AG09319 (cell line): ENCODE measurements around the gene MORN1.

Experiments used
- DNase-seq: peaks from one replicate; pipeline ENCODE4 v3.0.0-alpha.2; 2010; ENCODE audit warnings: low read depth; ENCODE audit errors: extremely low read depth
- TF ChIP-seq, protein P1 (sequence below): IDR thresholded peaks from 2 replicates; pipeline ENCODE4 v1.5.1; 2011; ENCODE audit warnings: low read depth, mild to moderate bottlenecking, inconsistent platforms, low read length, moderate library complexity

The MORN1 gene

DNA sequence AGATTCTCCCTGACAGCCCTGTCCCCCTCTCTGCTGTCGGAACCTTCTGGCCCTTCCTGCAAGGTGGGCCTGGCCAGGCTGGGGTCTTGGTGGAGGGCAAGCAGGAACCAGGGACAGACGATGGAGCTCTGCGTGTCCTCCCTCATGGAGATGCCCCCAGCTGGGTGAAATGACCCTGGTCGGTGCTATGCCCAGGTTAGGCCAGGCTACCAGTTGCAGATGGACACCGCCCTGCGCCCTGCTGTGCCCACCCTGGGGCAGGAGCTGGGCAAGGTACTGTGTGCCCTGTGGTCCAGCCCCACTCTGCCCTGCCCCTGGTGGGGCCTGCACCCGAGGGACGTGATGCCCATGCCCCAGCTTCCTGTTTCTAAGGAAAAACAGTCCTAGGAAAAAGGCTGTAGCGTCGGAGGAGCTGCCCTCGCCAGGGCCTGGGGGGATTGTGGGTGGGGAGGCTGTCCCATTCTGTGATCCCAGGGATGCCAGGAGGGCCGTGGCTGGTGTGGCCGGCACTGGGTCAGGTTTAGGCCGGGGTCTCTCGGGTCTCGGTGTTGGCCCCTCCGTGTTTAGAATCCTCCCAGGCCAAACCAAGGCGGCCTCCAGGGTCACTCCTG, 77.6 kb downstream of the MORN1 start:
- no peak for DNase-seq
- TF ChIP-seq, protein P1, sequence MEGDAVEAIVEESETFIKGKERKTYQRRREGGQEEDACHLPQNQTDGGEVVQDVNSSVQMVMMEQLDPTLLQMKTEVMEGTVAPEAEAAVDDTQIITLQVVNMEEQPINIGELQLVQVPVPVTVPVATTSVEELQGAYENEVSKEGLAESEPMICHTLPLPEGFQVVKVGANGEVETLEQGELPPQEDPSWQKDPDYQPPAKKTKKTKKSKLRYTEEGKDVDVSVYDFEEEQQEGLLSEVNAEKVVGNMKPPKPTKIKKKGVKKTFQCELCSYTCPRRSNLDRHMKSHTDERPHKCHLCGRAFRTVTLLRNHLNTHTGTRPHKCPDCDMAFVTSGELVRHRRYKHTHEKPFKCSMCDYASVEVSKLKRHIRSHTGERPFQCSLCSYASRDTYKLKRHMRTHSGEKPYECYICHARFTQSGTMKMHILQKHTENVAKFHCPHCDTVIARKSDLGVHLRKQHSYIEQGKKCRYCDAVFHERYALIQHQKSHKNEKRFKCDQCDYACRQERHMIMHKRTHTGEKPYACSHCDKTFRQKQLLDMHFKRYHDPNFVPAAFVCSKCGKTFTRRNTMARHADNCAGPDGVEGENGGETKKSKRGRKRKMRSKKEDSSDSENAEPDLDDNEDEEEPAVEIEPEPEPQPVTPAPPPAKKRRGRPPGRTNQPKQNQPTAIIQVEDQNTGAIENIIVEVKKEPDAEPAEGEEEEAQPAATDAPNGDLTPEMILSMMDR, result no peak

DNA sequence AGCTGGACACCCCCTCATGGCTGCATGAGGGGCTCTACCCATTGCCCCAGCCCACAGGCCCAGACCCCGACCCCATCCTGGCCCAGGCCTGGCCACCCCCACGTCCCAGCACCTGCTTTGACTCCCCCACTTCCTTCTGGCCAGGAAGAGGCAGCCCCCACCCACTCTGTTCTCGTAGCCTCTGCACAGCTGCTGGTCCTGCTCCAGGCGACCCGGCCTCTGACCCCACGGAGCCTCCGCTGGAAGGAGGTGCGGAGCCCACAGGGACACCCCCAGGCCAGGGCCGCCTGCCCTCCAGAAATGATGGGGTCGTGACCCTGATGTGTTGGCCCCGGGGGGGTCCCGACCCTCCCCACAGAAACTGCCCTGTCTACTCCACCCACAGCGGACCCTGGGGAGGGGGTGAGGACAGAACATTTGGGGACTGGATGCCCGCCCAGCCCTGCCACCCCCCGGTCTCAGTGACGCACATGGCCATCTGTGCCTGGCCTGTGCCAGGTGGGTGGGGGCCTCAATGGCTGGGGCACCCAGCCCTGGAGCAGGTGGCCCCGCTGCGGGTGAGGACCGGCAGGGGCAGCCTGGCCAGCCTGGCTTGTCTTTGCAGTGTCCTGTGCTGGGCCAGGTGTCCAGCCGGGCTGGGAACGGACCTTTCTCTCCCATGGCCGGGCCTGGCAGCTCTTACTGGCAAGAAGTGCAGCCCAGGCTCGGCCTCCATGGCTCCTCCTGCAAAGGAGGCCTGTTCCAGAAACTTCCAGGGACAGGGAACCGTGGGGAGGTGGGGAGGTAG, 78.6 kb downstream of the MORN1 start:
- TF ChIP-seq, protein P1, result no peak
- DNase-seq, result no peak

DNA sequence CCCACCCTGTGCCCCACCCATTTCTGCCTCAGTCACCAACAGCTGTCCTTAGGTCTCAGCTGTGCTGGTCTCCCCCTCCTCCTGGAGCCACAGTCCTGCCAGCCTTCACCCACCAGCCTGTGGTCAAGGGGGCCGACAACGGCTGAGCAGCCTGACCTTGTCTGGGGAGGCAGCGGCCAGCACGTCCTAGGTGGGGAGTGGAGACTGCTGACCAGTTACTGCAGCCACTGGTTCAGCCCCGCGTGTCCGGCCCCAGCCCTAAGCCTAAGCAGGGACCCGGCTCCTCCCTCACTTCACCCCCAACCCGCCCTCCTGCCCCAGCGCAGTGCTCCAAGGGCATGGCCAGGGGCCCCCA, 79.2 kb downstream of the MORN1 start:
- DNase-seq, result no peak
- TF ChIP-seq, protein P1, result no peak

DNA sequence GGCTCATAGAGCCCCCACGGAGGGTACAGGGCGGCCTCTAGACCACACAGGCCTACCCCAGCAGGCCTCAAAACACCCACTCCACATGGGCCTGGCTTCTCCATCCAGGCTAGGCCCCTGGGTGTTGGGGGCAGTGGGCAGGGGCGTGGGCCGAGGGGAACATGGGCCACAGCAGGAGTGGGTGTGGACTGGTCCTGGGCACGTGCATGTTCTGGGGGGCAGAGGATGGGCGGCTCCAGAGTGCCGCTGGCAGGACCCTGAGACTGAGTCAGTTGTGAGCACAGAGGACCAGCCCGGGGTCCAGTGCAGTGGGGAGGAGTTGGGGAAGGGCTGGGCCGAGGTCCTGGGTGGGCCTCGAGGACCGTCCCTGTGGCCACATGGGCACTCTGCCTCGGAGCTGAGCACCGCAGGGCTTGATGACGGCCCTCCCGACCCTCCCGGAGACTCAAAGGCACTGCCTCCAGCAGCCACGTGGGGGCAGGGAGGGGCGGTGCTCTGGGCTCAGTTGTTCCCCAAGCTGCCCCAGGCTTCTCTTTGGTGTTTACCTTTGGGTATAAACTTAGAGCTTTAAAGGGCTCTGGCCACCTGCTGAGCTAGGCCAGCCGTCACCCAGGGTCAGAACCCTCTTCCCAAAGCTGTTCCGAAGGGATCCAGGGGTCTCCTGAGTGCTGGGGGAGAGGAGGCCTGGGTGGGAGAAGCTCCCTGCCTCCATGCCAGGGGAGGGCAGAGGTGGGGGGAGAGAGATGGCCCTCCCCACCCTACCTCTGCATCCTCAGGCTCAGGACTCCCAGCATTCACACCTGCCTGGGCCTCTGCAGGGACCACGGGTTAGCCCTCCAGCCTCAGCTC, 79.9 kb downstream of the MORN1 start:
- no peak for DNase-seq
- TF ChIP-seq, protein P1, result peak; percentile 44

DNA sequence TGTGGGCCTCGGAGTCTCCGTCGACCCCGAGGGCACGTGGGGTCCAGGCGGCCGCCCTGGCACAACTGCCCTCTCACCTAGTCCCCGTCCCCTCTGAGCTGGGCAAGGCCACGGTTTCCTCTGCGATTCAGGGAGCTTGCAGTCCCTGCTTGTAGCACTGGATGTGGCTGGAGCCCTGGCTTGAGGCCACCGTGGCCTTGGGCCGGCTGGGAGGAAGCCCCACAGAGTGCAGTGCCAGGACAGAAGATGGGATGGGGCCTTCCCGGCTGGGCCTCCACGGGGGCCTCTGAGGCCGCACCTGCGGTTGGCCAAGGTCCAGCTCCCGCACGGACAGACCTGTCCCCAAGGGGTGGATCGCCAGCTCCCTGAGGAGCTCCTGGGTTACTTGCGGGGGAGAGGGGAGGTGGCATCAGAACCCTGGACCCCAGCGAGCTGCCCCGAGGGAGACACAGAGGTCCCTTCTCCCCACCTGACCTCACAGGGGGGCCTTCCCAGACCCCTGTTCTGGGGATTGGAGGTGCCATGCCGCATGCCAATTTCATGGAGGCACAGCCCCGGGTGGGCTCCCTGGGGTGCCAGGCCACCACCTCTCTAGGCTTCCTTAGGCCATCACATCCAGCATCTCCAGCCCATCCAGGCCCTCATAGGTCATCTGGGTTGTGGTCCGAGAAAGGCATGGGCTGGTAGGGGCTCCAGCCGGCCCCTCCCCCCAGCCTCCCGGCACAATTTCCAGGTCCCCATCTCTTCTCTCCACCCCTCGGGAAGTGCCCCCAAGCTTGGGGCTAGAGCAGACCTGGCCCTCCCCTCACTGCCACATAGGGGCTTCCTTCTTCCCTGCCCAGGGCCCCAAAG, 80.8 kb downstream of the MORN1 start:
- DNase-seq, result no peak
- TF ChIP-seq, protein P1, result no peak

DNA sequence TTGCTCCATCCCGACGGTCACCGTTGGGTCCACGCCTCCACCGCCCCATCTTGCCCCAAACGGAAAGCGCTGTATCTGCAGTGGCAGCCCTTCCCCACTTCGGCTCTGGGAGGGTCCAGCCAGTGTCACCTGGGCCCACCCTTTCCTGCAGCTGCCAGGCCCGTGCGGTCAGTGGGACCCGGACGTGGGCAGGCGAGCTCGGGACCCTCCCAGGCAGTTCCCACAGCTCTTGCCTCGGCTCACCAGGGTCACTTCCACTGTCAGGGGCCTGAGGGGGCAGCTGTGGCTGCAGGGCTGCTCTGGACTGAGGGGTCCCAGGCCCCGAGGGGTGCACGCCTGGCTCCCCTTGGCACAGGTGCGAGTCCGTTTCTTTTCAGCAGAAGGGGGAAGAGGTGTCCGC, 82.5 kb downstream of the MORN1 start:
- TF ChIP-seq, protein P1, result no peak
- DNase-seq, result no peak
